Upper lobe of right lung (tissue), 1 donor: ENCODE results near the gene SMAGP. TPM values are rescaled to one million over a fixed set of nuclear protein-coding genes. Genes with fewer than 3 reads are reported as not detected.
"Not testable (repeated sequence)": the region's sequence is repeated elsewhere in the genome, so short reads cannot be mapped to it uniquely, and the experiment has no call there.

Experiments used
- ATAC-seq: fragments of 200-7000 bp; cut with Tn5 transposase; one replicate; pipeline ENCODE4 v1.9.1; 2020; ENCODE audit warnings: mild to moderate bottlenecking, moderate library complexity
- DNase-seq: peaks from one replicate; pipeline ENCODE4 v3.0.0-alpha.2; 2020
- H3K27ac ChIP-seq: fragments of 200-600 bp; one replicate; pipeline ENCODE4 v1.8.0; 2022
- H3K27me3 ChIP-seq: fragments of 200-600 bp; one replicate; pipeline ENCODE4 v1.8.0; 2022; ENCODE audit warnings: mild to moderate bottlenecking
- H3K36me3 ChIP-seq: fragments of 200-600 bp; one replicate; pipeline ENCODE4 v1.8.0; 2022
- H3K4me1 ChIP-seq: fragments of 200-600 bp; one replicate; pipeline ENCODE4 v1.8.0; 2022
- H3K4me3 ChIP-seq: fragments of 200-600 bp; one replicate; pipeline ENCODE4 v1.8.0; 2022; ENCODE audit warnings: mild to moderate bottlenecking
- H3K9me3 ChIP-seq: fragments of 200-600 bp; one replicate; pipeline ENCODE4 v1.8.0; 2022
- intact Hi-C: fragments of 100-400 bp; cut with DNase I; formaldehyde crosslinking; loops from one replicate; pipeline ENCODE4 v1.11.0; 2022
- total RNA-seq: library from RNA; stranded (reverse); fragmentation: NEBNext Ultra II Directional; extraction: Animal tissue kit (Norgen Biotek cat#: 25700); gene quantifications from one replicate; pipeline ENCODE4 v1.2.1, GENCODE V29; 2021
- TF ChIP-seq, protein P1 (sequence below): fragments of 200-600 bp; IDR thresholded peaks from one replicate; pipeline ENCODE4 v1.8.0; 2022; ENCODE audit warnings: antibody characterized with exemption
- donor health status: DM: no; HTN: yes; CAD: no; lungs with severe emphysema.

Gene SMAGP
- total RNA-seq, 1 donor from 2014 or later: 34.2 TPM

DNA sequence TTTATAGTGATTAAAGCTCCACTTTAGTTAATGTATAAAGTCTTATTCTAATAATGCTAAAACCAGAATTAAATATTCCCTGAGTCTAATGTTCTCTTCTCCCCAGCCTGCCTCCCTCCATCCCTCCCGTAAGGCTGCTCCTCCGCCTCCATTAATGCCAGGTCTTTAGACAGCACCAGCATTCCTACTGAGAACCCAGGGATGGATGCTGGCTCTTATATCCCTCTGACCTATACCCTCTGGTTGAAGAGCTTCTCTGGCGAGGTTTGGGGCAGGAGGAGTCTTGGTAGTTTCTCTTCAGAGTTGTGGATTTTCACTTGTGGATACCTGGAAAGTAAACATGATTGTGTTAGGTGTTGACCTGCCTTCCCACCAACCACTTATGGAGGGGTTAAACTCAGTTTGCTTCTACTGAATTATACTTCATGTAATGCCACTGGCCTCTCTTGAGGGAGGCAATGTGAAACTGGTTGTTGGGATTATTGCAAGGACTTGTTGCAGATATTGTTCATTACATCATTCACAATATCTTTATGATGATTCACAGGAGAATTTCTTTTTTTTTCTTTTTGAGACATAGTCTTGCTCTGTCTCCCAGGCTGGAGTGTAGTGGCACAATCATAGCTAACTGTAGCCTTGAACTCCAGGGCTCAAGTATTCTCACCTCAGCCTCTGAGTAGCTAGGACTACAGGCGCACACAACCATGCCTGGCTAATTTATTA is 11.1 kb upstream of the SMAGP start:
- H3K9me3 ChIP-seq: no peaks in the 10 kb centered on the region
- TF ChIP-seq, protein P1, sequence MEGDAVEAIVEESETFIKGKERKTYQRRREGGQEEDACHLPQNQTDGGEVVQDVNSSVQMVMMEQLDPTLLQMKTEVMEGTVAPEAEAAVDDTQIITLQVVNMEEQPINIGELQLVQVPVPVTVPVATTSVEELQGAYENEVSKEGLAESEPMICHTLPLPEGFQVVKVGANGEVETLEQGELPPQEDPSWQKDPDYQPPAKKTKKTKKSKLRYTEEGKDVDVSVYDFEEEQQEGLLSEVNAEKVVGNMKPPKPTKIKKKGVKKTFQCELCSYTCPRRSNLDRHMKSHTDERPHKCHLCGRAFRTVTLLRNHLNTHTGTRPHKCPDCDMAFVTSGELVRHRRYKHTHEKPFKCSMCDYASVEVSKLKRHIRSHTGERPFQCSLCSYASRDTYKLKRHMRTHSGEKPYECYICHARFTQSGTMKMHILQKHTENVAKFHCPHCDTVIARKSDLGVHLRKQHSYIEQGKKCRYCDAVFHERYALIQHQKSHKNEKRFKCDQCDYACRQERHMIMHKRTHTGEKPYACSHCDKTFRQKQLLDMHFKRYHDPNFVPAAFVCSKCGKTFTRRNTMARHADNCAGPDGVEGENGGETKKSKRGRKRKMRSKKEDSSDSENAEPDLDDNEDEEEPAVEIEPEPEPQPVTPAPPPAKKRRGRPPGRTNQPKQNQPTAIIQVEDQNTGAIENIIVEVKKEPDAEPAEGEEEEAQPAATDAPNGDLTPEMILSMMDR: no peak
- no peaks in the 10 kb centered on the region for H3K27me3 ChIP-seq
- DNase-seq: no peak
- intact Hi-C loops: no loop called here
- no peak overlapping the region for H3K4me3 ChIP-seq
- H3K27ac ChIP-seq: no peak overlapping the region
- no peak for ATAC-seq
- H3K36me3 ChIP-seq: no peaks in the 10 kb centered on the region
- peaks cover 3% of the 10 kb centered on the region for H3K4me1 ChIP-seq

DNA sequence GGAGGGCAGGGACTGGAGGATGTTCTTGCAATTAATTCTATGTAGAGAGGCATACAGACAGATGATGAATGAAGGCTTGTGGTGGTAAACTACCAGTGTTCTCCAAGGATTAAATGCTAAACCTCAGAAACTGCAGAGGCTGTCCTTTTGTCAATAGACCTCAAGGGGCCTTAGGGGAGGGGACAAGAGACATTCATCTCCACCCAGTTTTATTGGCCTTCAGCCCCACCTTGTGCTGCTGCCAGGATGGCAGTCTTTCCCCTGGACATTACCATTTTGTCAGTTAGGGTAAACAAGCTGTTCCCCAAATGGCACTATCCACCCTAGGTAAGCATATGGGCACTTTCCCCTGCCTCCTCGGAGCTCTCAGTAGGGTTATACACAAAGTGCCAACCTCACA is 4.9 kb upstream of the SMAGP start:
- Histone ChIP-seq H3K27me3 (peaks cover 5% of the 10 kb centered on the region), H3K27ac (no peak overlapping the region), H3K36me3 (no peaks in the 10 kb centered on the region), H3K9me3 (no peaks in the 10 kb centered on the region), H3K4me3 (no peak overlapping the region), H3K4me1 (peaks cover 8% of the 10 kb centered on the region)
- intact Hi-C loops: loop anchor here (10.0 kb wide), 1 partner anchor 70 kb away; the partner anchor contains the start of gene CELA1
- DNase-seq (no peak), ATAC-seq (no peak)
- TF ChIP-seq, protein P1: no peak

DNA sequence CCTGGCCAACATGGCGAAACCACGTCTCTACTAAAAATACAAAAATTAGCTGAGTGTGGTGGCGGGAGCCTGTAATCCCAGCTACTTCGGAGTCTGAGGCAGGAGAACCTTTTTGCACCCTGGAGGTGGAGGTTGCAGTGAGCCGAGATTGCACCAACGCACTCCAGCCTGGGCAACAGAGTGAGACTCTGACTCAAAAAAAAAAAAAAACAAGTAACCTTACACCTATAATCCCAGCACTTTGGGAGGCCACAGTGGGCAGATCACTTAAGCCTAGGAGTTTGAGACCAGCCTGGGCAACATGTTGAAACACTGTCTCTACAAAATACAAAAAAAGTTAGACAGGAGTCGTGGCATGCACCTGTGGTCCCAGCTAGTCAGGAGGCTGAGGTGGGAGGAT is 2.6 kb upstream of the SMAGP start:
- H3K27me3 ChIP-seq, H3K4me1 ChIP-seq, ATAC-seq, H3K9me3 ChIP-seq, DNase-seq, H3K27ac ChIP-seq, H3K4me3 ChIP-seq, H3K36me3 ChIP-seq: not testable (repeated sequence)
- intact Hi-C loops: loop anchor here (10.0 kb wide), 1 partner anchor 72 kb away; the partner anchor contains the start of gene CELA1

DNA sequence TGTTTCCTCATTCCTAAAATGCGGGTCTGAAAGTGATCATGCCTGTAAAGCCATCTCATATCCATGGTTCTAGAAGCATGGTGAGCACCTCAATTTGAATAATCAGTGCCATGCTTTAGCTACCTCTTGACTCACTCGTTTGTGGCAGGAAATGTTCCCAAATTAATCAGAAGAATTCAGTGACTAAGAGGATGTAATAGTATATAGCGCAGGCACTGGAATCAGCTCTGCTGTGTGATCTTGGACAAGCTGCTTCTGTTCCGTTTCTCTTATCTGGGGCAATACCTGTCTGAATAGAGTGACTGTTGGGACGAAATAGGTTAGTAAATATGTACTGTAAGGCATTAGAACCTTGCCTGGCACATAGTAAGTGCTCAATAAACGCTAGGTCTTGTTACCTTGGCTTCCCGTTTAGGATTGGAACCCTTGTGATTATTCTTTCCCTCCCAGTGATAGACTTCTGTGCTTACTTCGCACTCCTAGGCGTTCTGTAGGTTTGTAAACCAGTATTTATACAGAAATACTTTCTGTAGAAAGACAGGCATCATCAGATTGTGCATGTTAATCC is 820 bp upstream of the SMAGP start:
- peak; percentile 1 for ATAC-seq

DNA sequence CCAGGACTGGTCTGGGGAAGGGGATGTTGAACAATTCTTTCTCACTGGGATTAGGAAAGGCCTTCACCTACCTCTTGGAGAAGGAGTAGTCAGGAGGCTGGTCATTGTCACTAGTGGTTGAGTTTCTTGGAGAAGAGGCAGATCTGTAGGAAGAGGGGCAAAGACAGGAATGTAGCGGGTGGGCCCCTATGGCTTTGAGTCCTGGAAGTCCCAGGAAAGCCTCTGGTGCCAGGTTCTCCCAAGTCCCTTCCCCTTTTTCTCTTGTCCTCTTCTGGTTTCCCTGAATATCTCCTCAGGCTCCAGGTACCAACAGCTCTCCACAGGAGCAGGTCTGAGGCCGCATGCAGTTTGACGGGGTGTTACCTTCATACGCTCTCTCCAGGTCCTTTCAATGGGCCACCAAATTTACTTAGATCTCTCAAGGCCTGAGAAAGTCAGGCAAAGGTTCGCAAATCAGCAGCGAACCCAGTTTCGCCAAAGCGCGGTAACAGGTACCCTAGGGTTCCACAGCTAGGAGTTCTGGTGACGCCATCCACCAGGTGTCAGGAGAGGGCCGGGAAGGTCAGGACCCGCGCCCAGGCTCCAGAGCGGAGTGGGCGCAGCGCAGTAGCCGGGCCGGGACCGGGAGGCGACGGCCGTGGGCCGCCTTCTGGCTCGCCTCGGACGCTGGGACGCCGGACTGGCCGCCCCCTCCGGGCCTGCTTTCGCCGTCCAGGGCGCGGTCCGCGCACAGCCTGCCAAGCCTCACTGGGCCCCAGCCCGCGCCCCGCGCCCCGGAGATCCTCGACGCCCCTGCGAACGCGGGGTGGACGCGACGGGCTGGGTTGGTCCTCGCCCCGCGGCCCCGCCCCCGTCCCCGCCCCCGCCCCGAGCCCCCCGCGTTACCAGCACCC is 795 bp downstream of the SMAGP start:
- ATAC-seq (peak; percentile 92), DNase-seq (peak; percentile 90)
- no peaks in the 10 kb centered on the region for H3K9me3 ChIP-seq
- H3K27me3 ChIP-seq: peaks cover 5% of the 10 kb centered on the region
- peaks cover 8% of the 10 kb centered on the region for H3K4me1 ChIP-seq
- H3K4me3 ChIP-seq: peak overlapping the region; percentile 71
- TF ChIP-seq, protein P1: peak; percentile 46
- H3K36me3 ChIP-seq: no peaks in the 10 kb centered on the region
- intact Hi-C loops: loop anchor here (10.0 kb wide), 1 partner anchor 75 kb away; the partner anchor contains the start of gene CELA1
- H3K27ac ChIP-seq: peak overlapping the region; percentile 59

More for the DNA sequence above, 820 bp upstream of the SMAGP start:
- Histone ChIP-seq H3K4me1 (peaks cover 8% of the 10 kb centered on the region), H3K9me3 (no peaks in the 10 kb centered on the region), H3K27ac (peak overlapping the region; percentile 59), H3K4me3 (peak overlapping the region; percentile 71), H3K36me3 (no peaks in the 10 kb centered on the region), H3K27me3 (peaks cover 5% of the 10 kb centered on the region)
- intact Hi-C loops: loop anchor here (10.0 kb wide), 1 partner anchor 74 kb away; the partner anchor contains the start of gene CELA1
- DNase-seq: no peak
- TF ChIP-seq, protein P1: no peak
